Kidney (tissue), 14 donors: ENCODE measurements around the gene GPRIN3. TPM values are rescaled to one million over a fixed set of nuclear protein-coding genes. Genes with fewer than 3 reads are reported as not detected.
A peak's percentile ranks its signal among the peaks of the same experiment; 100 is the strongest.

Source experiments
- DNase-seq, 5 donors: peaks; one replicate each; pipeline ENCODE4 v3.0.0-alpha.2; 2013 to 2020
- FAIRE-seq: peaks from 2 replicates; lab custom pipeline; 2012; peaks lifted over from hg19 to GRCh38; lab: Jason Lieb, UNC
- H3K27ac ChIP-seq, 2 donors: one replicate each; pipeline ENCODE4 v1.7.0; 2013; ENCODE audit warnings: low read depth in 2 of 2, low read length in 2 of 2, inconsistent platforms in 1 of 2
- H3K27me3 ChIP-seq: one replicate; pipeline ENCODE4 v1.7.1; 2013; ENCODE audit warnings: low read length, inconsistent platforms; ENCODE audit not compliant: control insufficient read depth, insufficient read depth
- H3K36me3 ChIP-seq, 3 donors: one replicate each; pipeline versions ENCODE4 v1.7.0 to v1.7.1; 2013; ENCODE audit warnings: low read length in 3 of 3, control low read depth in 1 of 3, inconsistent platforms in 1 of 3; ENCODE audit not compliant: insufficient read depth in 3 of 3, control insufficient read depth in 2 of 3
- H3K4me1 ChIP-seq, 3 donors: one replicate each; pipeline versions ENCODE4 v1.7.0 to v1.7.1; 2013; ENCODE audit warnings: low read length in 3 of 3, inconsistent platforms in 1 of 3, low read depth in 1 of 3; ENCODE audit not compliant: control insufficient read depth in 2 of 3, insufficient read depth in 2 of 3
- H3K4me3 ChIP-seq, 3 donors: one replicate each; pipeline versions ENCODE4 v1.7.0 to v1.8.1; 2013; ENCODE audit warnings: low read length in 3 of 3, control low read depth in 1 of 3, inconsistent platforms in 1 of 3
- H3K9ac ChIP-seq, 3 donors: one replicate each; pipeline versions ENCODE4 v1.7.0 to v1.7.1; 2013; ENCODE audit warnings: low read length in 3 of 3, control low read depth in 1 of 3, inconsistent platforms in 1 of 3
- H3K9me3 ChIP-seq, 3 donors: one replicate each; pipeline versions ENCODE4 v1.7.0 to v1.7.1; 2013; ENCODE audit warnings: low read length in 3 of 3, control low read depth in 1 of 3, inconsistent platforms in 1 of 3; ENCODE audit not compliant: control insufficient read depth in 2 of 3, insufficient read depth in 1 of 3
- CTCF ChIP-seq: IDR thresholded peaks from 3 replicates; pipeline ENCODE4 v1.5.1; 2012; ENCODE audit warnings: mild to moderate bottlenecking, moderate library complexity, borderline replicate concordance; ENCODE audit not compliant: insufficient read depth; ENCODE audit errors: extremely low read depth
- intact Hi-C: fragments of 100-400 bp; cut with DNase I; formaldehyde crosslinking; loops from one replicate; pipeline ENCODE4 v1.11.1; 2022
- polyA plus RNA-seq: library from polyadenylated mRNA; stranded (reverse); fragments of 350-450 nt; fragmentation: Illumina TruSeq; extraction: RNeasy Lipid Tissue Mini Kit (QIAGEN cat#74804); gene quantifications from one replicate; pipeline ENCODE4 v1.2.3, GENCODE V29; 2014; ENCODE audit warnings: low read depth, low replicate concordance; ENCODE audit not compliant: insufficient read depth
- total RNA-seq: library from RNA; stranded (reverse); fragmentation: NEBNext Ultra II Directional; extraction: Animal tissue kit (Norgen Biotek cat#: 25700); gene quantifications from one replicate; pipeline ENCODE4 v1.2.1, GENCODE V29; 2021
- donor health status: control.
- donor health status: control.
- donor health status: control.
- donor health status: control.
- donor health status: control.
- donor health status: DM: yes; HTN: yes; CAD: no.
- donor health status: Normal renal cell carcinoma (clear cell type).

Gene GPRIN3
- total and polyA plus RNA-seq, 2 donors from 2014 or later = 2.2 to 15.2 TPM

- FAIRE-seq (peak; percentile 17), DNase-seq (no peak)
- intact Hi-C loops = no loop called here
- Histone ChIP-seq H3K4me1 (peaks cover 3 to 35% (median 18%) of the 10 kb centered on the region in 3 donors), H3K36me3 (no peaks in the 10 kb centered on the region), H3K4me3 (no peak overlapping the region), H3K9me3 (no peaks in the 10 kb centered on the region), H3K27me3 (no peaks in the 10 kb centered on the region), H3K27ac (peak overlapping the region in 1 of 2 donors; percentile 18), H3K9ac (no peak overlapping the region)
- TF ChIP-seq CTCF = no peak
Measured at GRCh38 chr4:89285745-89286144, 21.9 kb downstream of the GPRIN3 start.

DNA sequence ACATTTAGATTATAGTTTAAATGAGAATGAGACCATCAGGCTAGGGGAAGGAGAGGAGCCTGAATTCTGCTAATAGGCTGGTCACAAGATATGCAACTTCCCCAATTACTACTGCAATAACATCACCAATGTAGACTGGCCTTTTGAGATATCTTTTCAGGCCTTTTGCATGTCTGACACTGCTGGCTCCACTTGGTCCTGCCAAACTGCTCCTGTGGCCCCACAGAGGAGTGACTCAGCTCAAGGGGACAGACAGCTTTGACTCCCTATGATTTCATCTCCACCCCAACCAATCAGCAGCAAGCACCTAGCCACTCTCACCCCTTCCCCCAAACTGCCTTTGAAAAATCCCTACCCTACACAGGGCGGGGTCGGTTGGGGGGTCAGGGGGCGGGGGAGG lies 22.8 kb downstream of the GPRIN3 start:
- Histone ChIP-seq H3K27ac (no peak overlapping the region), H3K9me3 (no peaks in the 10 kb centered on the region), H3K36me3 (no peaks in the 10 kb centered on the region), H3K4me3 (no peak overlapping the region), H3K9ac (no peak overlapping the region), H3K4me1 (peaks cover 3 to 28% (median 12%) of the 10 kb centered on the region in 3 donors), H3K27me3 (no peaks in the 10 kb centered on the region)
- TF ChIP-seq CTCF = no peak
- no peak for DNase-seq
- no peak for FAIRE-seq
- intact Hi-C loops = no loop called here

DNA sequence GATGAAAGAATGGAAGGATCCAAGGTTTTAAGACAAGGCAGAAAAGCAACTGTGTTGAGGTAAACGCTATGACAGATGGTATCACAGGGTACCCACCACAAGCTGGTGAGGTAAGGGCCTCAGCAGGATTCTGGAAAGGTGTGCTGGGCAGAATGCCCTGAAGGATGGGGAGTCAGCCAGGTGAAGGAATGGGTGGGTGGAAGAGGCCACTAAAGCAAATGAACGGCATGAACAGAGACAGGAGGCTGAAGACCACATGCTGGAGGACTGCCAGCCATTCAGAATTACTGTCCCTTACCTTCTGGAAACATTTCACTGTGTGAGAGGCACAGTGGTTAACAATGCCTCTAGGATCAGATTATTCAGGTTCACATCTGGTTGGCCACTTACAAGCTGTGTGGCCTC lies 23.6 kb downstream of the GPRIN3 start:
- TF ChIP-seq CTCF = no peak
- no peak for DNase-seq
- H3K9me3 ChIP-seq = no peaks in the 10 kb centered on the region
- peaks cover 3 to 21% (median 8%) of the 10 kb centered on the region in 3 donors for H3K4me1 ChIP-seq
- no peak overlapping the region for H3K4me3 ChIP-seq
- FAIRE-seq = no peak
- H3K36me3 ChIP-seq = no peaks in the 10 kb centered on the region
- H3K27ac ChIP-seq = no peak overlapping the region
- H3K9ac ChIP-seq = no peak overlapping the region
- intact Hi-C loops = no loop called here
- H3K27me3 ChIP-seq = no peaks in the 10 kb centered on the region

- TF ChIP-seq CTCF = no peak
- intact Hi-C loops = no loop called here
- Histone ChIP-seq H3K4me1 (peaks cover 3 to 18% (median 8%) of the 10 kb centered on the region in 3 donors), H3K36me3 (no peaks in the 10 kb centered on the region), H3K27ac (peak overlapping the region in 1 of 2 donors; percentile 42), H3K4me3 (no peak overlapping the region), H3K27me3 (no peaks in the 10 kb centered on the region), H3K9ac (no peak overlapping the region), H3K9me3 (no peaks in the 10 kb centered on the region)
- DNase-seq = no peak
- FAIRE-seq = no peak
Measured at GRCh38 chr4:89283226-89284009, 24.2 kb downstream of the GPRIN3 start.
